ENCODE measurements around the gene GAPDH.
"Not testable (repeated sequence)": the region's sequence is repeated elsewhere in the genome, so short reads cannot be mapped to it uniquely, and the experiment has no call there.

GAPDH gene

DNA sequence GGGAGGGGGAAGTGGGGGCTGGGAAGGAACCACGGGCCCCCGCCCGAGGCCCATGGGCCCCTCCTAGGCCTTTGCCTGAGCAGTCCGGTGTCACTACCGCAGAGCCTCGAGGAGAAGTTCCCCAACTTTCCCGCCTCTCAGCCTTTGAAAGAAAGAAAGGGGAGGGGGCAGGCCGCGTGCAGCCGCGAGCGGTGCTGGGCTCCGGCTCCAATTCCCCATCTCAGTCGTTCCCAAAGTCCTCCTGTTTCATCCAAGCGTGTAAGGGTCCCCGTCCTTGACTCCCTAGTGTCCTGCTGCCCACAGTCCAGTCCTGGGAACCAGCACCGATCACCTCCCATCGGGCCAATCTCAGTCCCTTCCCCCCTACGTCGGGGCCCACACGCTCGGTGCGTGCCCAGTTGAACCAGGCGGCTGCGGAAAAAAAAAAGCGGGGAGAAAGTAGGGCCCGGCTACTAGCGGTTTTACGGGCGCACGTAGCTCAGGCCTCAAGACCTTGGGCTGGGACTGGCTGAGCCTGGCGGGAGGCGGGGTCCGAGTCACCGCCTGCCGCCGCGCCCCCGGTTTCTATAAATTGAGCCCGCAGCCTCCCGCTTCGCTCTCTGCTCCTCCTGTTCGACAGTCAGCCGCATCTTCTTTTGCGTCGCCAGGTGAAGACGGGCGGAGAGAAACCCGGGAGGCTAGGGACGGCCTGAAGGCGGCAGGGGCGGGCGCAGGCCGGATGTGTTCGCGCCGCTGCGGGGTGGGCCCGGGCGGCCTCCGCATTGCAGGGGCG is at the start of gene GAPDH:
GAPDH (plus strand) TSS at position 595 of the 772 bp plus-strand sequence. CDS start 316 bp downstream, outside the sequence.
- DNase-seq: peak; percentile 99

DNA sequence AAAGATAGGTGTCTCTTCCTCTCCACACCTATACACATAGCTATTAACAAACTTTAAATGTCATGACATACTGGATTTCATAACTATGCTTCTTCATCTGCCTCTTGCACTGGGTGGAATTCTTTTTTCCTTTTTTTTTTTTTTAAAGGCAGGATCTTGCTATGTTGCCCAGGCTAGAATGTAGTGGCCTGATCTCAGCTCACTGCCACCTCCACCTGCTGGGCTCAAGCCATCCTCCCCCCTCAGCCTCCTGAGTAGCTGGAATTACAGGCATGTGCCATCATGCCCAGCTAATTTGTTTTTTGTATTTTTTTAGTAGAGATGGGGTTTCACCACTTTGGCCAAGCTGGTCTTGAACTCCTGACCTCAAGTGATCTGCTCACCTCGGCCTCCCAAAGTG is 46.1 kb upstream of the GAPDH start:
- DNase-seq: no peak

DNA sequence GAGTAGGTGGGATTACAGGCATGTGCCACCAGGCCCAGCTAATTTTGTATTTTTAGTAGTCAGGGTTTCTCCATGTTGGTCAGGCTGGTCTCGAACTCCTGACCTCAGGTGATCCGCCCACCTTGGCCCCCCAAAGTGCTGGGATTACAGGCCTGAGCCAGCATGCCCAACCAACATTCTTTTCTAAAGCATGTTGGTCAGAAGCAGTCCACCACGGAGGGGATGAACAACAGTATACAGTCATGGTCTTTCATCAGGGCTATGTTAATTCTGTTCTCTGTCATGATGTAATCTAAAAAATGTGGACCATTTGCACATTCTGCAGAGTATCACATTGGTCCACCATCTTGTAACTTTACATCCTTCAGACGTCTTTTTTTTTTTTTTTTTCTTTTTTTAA is 44.9 kb upstream of the GAPDH start:
- no peak for DNase-seq

DNA sequence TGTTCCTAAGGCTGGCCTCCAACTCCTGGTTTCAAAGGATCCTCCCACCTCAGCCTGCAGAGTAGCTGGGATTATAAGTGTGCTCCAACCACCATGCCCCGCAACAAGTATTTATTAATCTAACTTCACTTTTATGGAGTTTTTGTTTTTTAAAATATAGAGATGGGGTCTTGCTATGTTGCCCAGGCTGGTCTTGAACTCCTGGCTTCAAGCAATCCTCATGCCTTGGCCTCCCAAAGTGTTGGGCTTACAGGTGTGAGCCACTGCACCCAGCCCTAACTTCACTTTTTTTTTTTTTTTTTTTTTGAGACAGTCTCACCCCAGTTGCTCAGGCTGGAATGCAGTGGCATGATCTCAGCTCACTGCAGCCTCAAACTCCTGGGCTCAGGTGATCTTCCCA is 43.6 kb upstream of the GAPDH start:
- not testable (repeated sequence) for DNase-seq

DNA sequence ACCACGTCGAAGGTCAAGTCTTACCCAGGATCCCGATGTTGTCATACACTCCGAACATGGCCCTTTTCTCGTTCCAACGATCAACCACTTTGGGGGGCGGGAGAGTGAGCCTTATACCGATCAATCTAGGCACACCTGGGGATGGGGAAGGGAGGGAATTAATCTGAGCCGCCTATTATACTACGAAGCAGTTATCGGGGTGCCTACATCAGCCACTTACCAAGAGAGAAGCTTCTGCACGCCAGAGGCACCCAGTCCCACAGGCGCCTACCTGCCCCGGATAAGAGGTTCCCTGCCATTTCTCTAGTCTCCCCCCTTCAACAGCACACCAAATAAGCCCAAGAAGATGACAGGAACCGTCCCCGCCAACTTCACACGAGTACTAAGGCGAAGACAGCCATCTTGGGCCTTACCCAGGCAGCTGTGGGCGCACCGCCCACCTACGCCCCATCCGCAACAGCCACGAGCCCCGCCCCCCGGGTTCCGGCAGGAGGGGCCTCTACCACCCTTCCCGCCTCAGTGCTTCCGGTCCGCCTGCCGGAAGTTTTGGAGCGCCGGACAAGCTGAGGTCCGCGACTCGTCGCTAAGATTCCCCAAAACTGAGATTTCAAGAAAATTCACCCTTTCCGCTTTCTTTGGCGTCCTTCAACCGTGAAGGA is 41.4 kb upstream of the GAPDH start, which contains the start of gene MRPL51:
MRPL51 (minus strand) TSS at position 425 of the 659 bp plus-strand sequence; CDS start at position 299, 126 bp downstream.
- peak; percentile 96 for DNase-seq

DNA sequence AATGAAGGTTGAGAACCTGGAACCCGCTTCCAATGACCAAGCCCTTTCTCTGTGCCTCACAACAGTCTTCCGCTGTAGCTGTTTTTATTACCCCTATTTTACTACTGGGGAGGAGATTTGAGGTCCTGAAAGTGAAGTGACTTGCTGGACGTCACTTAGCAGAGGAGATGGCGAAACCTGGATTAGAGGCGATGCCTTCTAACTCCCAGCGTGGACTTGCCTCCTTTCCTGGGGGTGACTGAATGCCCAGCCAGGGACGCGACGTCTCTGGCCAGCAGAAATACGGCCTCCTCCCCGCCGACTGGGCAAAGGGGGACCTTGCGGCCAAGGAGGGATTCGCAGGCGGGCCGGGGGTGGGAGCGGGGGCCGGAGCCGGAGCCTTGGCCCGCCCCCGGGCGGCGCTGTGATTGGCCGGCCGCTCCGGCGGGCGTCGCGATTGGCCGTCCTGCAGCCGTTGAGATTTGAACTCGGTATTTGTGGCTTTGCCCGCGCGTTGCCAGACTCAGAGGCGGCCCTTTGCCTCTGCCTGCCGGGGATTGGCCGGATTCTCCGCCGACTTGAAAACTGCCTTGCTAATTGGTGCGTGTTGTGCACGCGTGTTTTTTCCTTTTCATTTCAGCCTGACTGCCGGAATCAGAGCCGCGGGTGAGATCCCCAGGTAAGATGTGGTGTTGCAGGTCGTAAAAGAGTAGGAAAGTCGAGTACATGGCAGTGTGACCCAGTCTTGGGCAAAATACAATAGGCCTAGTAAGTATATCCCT is 40.6 kb upstream of the GAPDH start, which contains the start of gene NCAPD2:
NCAPD2 (plus strand) TSS at position 606 of the 761 bp plus-strand sequence. CDS start 997 bp downstream, outside the sequence.
- peak; percentile 99 for DNase-seq

DNA sequence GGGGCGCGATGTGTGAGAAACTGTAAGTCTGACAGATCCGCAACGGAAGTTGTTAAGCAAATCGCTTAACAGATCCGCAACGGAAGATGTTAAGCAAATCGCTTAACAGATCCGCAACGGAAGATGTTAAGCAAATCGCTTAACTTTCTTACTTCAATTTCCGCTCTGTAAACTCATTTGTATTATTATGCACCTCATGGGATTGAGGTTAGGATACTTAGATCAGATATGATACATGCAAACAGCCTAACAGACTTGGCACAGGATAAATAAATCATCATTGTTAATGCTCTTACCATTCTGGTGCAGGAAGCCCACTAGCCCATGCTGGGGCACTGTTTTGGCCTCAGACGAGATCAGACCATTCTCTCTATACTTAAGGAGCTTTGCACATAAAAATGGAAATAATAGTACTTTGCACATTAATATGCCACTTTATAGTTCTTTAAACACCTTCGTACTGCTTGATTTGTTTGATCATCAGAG is 40.0 kb upstream of the GAPDH start:
- DNase-seq: peak; percentile 48

DNA sequence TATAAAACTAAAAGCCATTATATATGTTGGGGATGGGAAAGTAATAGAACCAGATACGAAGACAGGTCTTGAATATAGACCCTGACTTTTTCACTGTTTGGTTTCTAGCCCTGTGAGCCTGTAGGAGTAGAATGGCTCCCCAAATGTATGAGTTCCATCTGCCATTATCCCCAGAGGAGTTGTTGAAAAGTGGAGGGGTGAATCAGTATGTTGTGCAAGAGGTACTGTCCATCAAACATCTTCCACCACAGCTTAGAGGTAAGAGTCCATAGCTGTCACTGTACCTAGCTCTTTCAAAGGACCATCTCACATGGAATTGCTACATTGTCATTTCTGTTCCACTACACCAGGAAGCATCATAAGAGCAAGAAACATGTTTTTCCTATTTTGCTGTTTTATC is 39.3 kb upstream of the GAPDH start:
- no peak for DNase-seq

DNA sequence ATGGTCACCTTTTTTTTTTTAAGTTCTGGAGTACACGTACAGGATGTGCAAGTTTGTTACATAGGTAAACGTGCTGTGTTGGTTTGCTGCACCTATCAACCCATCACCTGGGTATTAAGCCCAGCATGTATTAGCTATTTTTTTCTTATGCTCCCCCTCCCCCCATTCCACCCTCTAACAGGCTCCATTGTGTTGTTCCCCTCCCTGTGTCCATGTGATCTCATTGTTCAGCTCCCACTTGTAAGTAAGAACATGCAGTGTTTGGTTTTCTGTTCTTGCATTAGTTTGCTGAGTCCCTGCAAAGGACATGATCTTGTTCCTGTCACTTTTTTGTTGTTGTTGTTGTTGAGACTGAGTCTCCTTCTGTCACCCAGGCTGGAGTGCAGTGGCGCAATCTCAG is 37.0 kb upstream of the GAPDH start:
- not testable (repeated sequence) for DNase-seq

DNA sequence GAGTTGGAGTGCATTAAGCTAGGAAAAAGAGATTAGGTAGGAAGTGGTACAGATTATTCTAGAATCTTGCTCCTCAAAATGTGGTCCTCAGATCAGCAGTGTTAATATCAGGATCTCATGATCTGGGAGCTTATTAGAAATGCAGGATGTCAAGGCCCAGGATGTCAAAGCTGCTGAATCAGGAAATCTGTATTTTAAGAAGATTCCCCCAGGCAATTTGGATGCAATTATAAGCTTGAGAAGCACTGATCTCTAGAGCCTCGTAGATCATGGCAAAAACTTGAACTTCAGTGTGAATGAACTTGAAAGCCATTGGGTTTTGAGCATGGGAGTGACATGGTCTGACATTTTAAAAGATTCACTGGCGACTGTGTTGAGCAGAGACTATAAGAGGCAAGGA is 33.9 kb upstream of the GAPDH start:
- no peak for DNase-seq

DNA sequence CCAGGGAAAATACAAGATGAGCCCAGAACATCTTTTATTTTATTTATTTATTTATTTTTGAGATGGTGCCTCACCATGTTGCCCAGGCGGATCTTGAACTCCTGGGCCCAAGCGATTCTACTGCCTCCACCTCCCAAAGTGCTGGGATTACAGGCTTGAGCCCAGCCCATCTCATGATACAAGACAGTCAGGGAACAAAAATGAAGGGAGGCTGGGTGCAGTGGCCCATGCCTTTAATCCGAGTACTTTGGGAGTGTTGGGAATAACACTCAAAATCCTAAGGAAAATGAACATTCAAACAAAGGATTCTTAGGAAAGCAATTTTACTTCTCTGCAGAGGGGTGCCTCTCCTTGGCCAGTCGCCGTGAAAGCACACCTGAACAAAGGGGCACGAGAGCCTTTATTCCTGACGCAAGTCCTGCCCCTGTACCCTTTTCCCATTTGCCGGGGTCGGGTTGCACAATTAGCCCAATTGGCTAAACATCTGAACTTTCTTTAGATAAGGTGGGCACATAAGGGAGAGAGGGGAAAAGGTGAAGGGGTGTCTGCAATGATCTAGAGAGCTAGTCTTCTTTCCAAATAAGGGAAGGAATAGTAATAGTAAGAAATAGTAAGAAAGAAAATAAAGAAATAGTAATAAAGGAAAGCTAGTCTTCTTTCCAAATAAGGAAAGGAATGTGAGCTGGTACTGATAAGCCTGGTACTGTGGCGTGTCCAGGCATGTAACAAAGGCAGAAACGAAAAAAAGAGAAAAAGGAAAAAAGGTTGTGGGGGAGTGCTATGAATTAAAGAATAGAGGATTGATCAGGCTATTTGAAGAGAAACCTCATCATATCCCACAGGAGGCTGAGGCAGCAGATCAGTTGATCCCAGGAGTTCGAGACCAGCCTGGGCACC is 27.0 kb upstream of the GAPDH start:
- DNase-seq: no peak

DNA sequence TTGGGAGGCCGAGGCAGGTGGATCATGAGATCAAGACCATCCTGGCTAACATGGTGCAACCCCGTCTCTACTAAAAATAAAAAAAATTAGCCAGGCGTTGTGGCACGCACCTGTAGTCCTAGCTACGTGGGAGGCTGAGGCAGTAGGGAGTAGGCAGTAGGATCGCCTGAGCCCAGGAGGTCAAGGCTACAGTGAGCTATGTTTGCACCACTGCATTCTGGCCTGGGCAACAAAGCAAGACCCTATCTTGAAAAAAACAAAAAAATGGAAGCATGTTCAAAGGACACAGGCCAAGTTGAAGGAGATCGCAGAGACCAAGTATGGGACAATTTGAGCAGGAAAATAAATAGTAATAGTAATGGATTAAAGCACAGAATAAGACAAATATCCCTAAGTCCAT is 26.2 kb upstream of the GAPDH start:
- no peak for DNase-seq

DNA sequence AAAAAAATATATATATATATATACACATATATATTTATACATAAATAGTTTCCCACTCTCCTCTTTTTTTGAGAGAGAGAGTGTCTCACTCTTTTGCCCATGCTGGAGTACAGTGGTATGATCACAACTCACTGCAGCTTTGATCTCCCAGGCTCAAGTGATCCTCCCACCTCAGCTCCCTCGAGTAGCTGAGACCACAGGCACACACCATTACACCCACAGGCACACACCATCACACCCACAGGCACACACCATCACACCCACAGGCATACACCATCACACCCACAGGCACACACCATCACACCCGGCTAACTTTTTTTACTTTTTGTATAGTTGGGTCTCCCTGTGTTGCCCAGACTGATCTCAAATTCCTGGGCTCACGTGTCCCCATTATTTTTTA is 14.1 kb upstream of the GAPDH start:
- DNase-seq: no peak

DNA sequence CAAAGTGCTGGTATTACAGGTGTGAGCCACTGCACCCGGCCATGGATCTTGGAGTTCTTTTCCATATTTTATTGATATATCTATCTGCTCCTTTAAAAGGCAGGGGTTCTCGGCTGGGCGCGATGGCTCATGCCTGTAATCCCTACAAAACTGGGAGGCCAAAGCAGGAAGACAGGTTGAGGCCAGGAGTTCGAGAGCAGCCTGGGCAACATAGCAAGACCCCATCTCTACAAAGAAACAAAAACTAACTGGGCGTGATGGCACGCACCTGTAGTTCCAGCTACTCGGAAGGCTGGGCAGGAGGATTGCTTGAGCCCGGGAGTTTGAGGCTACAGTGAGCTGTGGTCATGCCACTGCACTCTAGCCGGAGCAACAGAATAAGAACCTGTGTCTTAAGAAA is 12.1 kb upstream of the GAPDH start:
- DNase-seq: no peak

DNA sequence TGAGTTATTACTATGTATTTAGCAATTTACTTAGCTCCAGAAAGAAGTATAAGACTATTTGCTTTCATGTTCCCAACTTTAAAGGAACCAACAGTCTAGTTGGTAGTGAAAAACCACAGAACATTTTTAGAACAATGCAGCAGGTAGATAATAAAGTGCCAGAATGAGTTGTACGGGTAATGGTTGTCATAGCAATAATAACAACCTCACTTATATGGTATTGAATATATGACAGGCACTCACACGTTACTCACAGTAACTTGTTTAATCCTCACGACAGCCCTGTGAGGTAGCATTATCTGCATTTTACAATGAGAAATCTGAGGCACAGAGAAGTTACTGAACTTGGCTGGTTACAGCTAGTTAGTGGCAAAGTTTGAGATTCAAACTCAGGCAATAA is 10.6 kb upstream of the GAPDH start:
- DNase-seq: no peak

DNA sequence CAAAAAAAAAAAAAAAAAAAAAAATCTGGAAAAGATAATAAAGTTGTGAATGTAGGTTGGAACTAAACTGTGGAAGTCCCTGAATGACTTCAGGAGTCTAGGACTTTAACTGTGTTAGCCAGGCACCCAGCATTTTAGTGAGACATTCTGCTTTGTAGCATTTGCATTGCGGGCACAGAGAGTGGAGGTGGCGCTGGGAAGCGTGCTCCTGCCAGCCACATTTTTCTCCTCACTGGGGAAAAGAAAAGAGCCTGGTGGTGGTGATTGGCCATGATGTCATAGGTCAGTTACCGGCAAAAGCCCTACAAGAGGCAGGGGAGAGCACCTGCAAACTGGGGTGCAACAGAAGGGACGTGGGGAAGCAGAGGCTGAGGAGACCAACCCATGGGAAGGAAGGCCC is 9.7 kb upstream of the GAPDH start:
- no peak for DNase-seq

DNA sequence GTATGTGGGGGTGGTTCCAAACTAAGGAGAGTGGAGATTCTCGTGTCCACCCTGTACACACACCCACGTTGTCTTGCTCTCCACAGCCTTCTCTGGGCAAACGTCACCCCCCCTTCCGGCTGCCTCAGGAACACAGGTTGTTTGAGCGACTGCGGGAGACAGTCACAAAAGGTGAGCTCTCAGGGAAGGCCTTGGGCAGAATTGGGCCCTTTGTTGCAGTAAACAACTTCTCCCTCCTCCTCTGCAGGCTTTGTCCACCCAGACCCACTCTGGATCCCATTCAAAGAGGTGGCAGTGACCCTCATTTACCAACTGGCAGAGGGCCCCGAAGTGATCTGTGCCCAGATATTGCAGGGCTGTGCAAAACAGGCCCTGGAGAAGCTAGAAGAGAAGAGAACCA is 8.1 kb upstream of the GAPDH start:
- DNase-seq: no peak

DNA sequence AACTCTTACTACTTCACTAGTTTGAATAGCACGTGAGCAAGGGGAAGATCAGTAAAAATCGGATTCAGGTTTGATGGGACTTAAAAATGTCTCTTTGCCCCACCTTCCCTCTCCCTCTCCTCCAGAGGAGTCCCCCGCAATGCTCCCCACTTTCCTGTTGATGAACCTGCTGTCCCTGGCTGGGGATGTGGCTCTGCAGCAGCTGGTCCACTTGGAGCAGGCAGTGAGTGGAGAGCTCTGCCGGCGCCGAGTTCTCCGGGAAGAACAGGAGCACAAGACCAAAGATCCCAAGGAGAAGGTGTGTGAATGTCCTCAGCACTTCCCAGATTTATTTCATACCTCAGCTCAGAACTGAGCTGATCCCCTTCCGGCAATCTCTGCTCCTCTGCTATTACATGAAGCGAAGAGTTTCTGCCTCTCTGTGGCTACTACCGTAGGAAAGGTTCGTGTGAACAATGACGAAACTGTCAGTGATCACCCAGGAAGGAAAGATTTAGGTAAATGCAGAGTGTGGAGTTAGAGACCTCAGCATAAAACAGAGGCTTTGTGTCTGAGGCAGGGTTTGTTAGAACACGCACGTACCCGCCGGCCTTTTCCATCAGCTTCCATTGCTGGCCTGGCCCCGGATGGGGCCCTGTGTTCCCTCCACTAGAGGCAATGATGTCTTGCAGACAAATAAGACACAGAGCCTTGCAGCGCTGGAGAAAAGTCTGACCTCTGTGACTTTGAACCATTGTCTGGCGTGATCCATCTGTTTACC is 7.4 kb upstream of the GAPDH start:
- DNase-seq: no peak

DNA sequence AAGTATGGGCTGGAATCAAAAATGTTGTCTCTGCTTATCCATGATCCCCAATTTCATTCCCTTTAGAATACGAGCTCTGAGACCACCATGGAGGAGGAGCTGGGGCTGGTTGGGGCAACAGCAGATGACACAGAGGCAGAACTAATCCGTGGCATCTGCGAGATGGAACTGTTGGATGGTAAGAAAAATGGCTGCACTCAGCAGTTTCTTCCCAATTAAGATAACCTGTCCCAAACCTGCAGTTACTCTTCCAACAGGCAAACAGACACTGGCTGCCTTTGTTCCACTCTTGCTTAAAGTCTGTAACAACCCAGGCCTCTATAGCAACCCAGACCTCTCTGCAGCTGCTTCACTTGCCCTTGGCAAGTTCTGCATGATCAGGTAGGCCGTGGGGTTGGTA is 6.6 kb upstream of the GAPDH start:
- no peak for DNase-seq

DNA sequence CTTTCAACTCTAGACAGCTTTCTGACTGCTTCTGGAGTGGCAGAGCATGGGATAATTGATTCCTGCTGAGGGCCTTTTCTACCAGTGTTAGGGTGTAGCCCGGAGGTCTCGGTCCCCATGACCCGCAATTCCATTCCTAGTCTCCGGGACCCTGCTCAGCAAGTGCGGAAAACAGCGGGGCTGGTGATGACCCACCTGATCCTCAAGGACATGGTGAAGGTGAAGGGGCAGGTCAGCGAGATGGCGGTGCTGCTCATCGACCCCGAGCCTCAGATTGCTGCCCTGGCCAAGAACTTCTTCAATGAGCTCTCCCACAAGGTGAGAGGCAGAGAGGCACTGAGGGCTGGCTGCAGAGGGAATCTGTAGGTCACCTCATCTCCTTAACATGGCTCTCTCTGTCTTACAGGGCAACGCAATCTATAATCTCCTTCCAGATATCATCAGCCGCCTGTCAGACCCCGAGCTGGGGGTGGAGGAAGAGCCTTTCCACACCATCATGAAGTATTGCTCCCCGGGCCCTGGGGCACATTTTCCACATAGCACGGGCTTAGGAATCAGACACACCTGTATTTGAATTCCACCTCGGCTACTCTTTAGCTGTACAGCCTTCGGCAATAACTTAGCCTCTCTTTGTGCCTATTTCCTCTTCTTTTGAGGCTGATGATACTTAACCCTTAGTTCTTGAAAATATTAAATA is 5.6 kb upstream of the GAPDH start:
- no peak for DNase-seq

DNA sequence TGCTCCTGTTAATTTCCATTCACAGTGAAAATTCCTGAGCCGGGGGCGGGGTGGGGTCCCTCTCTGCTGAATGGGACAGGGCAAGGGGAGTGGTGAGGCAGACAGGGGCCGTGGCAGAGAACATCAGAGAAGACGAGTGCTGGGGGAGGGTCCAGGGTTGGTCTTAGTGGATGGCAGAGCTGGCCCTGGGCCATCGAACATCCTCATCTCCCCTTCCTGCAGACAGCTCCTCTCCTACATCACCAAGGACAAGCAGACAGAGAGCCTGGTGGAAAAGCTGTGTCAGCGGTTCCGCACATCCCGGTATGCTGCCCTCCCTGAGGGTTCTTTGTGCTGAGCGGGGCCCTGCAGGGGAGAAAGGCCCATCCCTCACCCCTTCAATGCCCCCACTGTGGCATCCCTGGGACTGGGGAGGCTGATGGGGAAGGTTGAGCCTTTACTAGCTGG is 5.0 kb upstream of the GAPDH start:
- DNase-seq: no peak
